SU-DHL-6 (cell line): ENCODE results near the gene OR2AP1.
"Not testable (repeated sequence)": the region's sequence is repeated elsewhere in the genome, so short reads cannot be mapped to it uniquely, and the experiment has no call there.

Source experiments
- CTCF ChIP-seq: fragments of 200-600 bp; sonication (generic); IDR thresholded peaks from one replicate; pipeline ENCODE4 v1.5.1; 2017; ENCODE audit warnings: antibody characterized with exemption, mild to moderate bottlenecking, low read length, moderate library complexity; ENCODE audit not compliant: insufficient read depth, poor library complexity, severe bottlenecking
- EZH2phosphoT487 ChIP-seq: fragments of 200-600 bp; sonication (generic), shearing (Covaris generic); conservative IDR thresholded peaks from 2 replicates; pipeline ENCODE4 v1.6.1; 2018; ENCODE audit warnings: mild to moderate bottlenecking, antibody characterized with exemption, low read length, moderate library complexity, mixed read lengths

GRCh38 chr12:55548235-55548634 is 24.0 kb upstream of the OR2AP1 start:
- not testable (repeated sequence) for TF ChIP-seq CTCF, EZH2phosphoT487
